Breast epithelium (tissue), 4 donors: ENCODE data around the gene NPB. TPM values are rescaled to one million over a fixed set of nuclear protein-coding genes. Genes with fewer than 3 reads are reported as not detected.

Source experiments
- DNase-seq, 2 donors: peaks; one replicate each; pipeline ENCODE4 v3.0.0-alpha.2; 2019; ENCODE audit warnings: low spot score in 2 of 2
- H3K27ac ChIP-seq, 2 donors: fragments of 200-600 bp; sonication (generic) in 1 of 2; one replicate each; pipeline ENCODE4 v1.5.1; 2016 to 2019; ENCODE audit warnings: mild to moderate bottlenecking in 1 of 2
- H3K27me3 ChIP-seq, 2 donors: fragments of 200-600 bp; sonication (generic) in 1 of 2; one replicate each; pipeline versions ENCODE4 v1.5.1 to v1.6.0; 2017 to 2019; ENCODE audit warnings: control low read depth in 1 of 2, mild to moderate bottlenecking in 1 of 2
- H3K36me3 ChIP-seq: fragments of 200-600 bp; one replicate; pipeline ENCODE4 v1.5.1; 2019
- H3K4me1 ChIP-seq, 2 donors: fragments of 200-600 bp; sonication (generic); one replicate each; pipeline ENCODE4 v1.5.1; 2016 to 2019; ENCODE audit warnings: control low read depth in 1 of 2
- H3K4me3 ChIP-seq, 3 donors: fragments of 200-600 bp; sonication (generic); 1 replicate in 2 of 3; 2 replicates in 1 of 3; pipeline ENCODE4 v1.5.1; 2016 to 2019; ENCODE audit warnings: mild to moderate bottlenecking in 3 of 3, moderate library complexity in 2 of 3
- H3K9me3 ChIP-seq, 2 donors: fragments of 200-600 bp; sonication (generic) in 1 of 2; one replicate each; pipeline ENCODE4 v1.5.1; 2016 to 2019; ENCODE audit warnings: control low read depth in 1 of 2
- POLR2A ChIP-seq: fragments of 450-650 bp; IDR thresholded peaks from one replicate; pipeline ENCODE4 v1.6.1; 2016; ENCODE audit warnings: antibody characterized with exemption, mild to moderate bottlenecking, moderate library complexity
- POLR2AphosphoS5 ChIP-seq, 3 donors: sonication (generic); formaldehyde crosslinking; IDR thresholded peaks; one replicate each; pipeline ENCODE4 v1.6.1; 2017; ENCODE audit warnings: antibody characterized with exemption in 3 of 3
- intact Hi-C: fragments of 100-400 bp; cut with DNase I; formaldehyde crosslinking; loops from one replicate; pipeline ENCODE4 v1.15.1; 2023; ENCODE audit warnings: low total_unique reads
- total RNA-seq, 3 donors: library from RNA; depleted of rRNA; stranded (reverse); fragments of >200 nt; gene quantifications; one replicate each; pipeline ENCODE4 v1.1.0, GENCODE V29; 2016
- TF ChIP-seq, protein P1 (sequence below), 3 donors: fragments of 450-650 bp; IDR thresholded peaks; one replicate each; pipeline ENCODE4 v1.5.1; 2016 to 2017; ENCODE audit warnings: antibody characterized with exemption in 3 of 3, mild to moderate bottlenecking in 3 of 3, moderate library complexity in 3 of 3

Gene NPB
- total RNA-seq, 3 donors from 2014 or later: 2.0 TPM; not detected in 2

DNA sequence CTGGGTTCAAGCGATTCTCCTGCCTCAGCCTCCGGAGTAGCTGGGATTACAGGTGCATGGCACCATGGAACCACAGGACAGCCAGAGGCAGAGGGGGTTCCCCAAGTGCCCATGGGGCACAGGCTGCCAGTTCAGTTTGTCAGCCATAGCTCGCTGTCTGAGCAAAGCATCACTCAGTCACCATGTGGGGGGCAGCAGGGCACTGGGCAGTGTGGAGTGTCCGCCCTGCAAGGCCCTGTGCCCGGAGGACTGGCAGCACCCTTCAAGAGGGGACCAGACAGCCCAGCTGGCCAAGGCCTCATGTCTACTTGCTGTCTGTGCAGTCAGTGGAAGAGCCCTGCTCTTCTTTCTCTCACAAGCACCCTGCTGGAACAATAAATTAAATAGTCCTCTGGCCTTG lies 17.1 kb upstream of the NPB start:
- Histone ChIP-seq H3K27me3 (no peaks in the 10 kb centered on the region), H3K27ac (peak overlapping the region; percentile 22 to 52), H3K36me3 (no peaks in the 10 kb centered on the region), H3K4me3 (no peak overlapping the region), H3K4me1 (peaks cover 0 to 2% of the 10 kb centered on the region in 2 donors), H3K9me3 (no peaks in the 10 kb centered on the region)
- intact Hi-C loops: no loop called here
- DNase-seq: no peak
- TF ChIP-seq POLR2AphosphoS5 (IDR thresholded peaks at IDR 0.05) (no peak), POLR2A (no peak)
- TF ChIP-seq, protein P1, sequence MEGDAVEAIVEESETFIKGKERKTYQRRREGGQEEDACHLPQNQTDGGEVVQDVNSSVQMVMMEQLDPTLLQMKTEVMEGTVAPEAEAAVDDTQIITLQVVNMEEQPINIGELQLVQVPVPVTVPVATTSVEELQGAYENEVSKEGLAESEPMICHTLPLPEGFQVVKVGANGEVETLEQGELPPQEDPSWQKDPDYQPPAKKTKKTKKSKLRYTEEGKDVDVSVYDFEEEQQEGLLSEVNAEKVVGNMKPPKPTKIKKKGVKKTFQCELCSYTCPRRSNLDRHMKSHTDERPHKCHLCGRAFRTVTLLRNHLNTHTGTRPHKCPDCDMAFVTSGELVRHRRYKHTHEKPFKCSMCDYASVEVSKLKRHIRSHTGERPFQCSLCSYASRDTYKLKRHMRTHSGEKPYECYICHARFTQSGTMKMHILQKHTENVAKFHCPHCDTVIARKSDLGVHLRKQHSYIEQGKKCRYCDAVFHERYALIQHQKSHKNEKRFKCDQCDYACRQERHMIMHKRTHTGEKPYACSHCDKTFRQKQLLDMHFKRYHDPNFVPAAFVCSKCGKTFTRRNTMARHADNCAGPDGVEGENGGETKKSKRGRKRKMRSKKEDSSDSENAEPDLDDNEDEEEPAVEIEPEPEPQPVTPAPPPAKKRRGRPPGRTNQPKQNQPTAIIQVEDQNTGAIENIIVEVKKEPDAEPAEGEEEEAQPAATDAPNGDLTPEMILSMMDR (IDR thresholded peaks at IDR 0.05): no peak

GRCh38 chr17:81885454-81885853 lies 16.6 kb upstream of the NPB start:
- Histone ChIP-seq H3K4me1 (peaks cover 2 to 6% of the 10 kb centered on the region in 2 donors), H3K27me3 (no peaks in the 10 kb centered on the region), H3K9me3 (no peaks in the 10 kb centered on the region), H3K36me3 (no peaks in the 10 kb centered on the region), H3K27ac (peak overlapping the region in 1 of 2 donors; percentile 11), H3K4me3 (no peak overlapping the region)
- intact Hi-C loops: no loop called here
- TF ChIP-seq POLR2AphosphoS5 (IDR thresholded peaks at IDR 0.05) (no peak), POLR2A (no peak)
- TF ChIP-seq, protein P1 (IDR thresholded peaks at IDR 0.05): no peak
- DNase-seq: no peak

- Histone ChIP-seq H3K4me1 (peaks cover 4 to 7% of the 10 kb centered on the region in 2 donors), H3K9me3 (no peaks in the 10 kb centered on the region), H3K4me3 (no peak overlapping the region), H3K27ac (peak overlapping the region in 1 of 2 donors; percentile 11), H3K36me3 (no peaks in the 10 kb centered on the region), H3K27me3 (no peaks in the 10 kb centered on the region)
- intact Hi-C loops: no loop called here
- TF ChIP-seq, protein P1 (IDR thresholded peaks at IDR 0.05): no peak
- TF ChIP-seq POLR2A: no peak
- TF ChIP-seq POLR2AphosphoS5 (IDR thresholded peaks at IDR 0.05): no peak
- no peak for DNase-seq
Measured at GRCh38 chr17:81885869-81886548, 16.0 kb upstream of the NPB start.

DNA sequence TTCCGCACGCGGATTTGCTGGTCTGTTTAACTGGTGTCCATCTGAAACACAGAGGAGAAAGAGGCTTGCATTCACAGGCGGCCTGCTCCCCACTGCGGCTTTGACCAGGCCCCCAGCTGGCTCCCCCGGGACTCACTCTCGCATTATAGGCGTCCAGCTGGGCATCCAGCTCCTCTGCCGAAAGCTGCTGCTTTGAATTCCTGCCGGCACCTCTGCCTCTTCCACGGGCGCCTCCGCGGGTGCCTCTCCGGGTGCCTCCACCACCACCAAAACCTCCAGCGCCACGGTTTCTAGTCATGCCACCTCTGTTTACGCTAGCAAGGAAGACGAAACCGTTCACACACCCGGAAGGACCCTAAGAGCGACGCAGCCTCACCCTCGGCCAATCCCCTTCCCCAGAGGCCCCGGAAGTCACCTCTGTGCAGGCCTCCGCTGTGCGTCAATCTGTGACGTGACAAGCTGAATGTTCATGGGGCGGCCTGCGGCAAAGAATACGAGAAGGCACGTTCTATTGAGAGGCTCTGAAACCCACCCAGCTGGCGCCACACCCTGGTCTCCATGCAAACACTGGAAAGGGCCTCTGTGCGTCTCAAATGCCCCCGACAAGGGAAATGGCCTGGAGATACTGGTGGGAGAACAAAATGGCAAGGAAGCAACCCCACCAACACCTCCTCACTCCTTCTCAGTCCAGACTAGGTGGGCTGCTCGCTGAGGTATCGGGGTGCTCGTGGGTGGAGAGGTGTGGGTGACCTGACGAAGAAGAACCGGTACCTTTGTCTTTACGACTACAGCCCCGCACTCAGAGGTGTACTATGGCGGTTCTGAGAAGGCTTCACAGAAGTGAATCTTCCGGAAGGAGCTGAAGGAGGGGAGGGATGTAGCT lies 13.7 kb upstream of the NPB start:
- TF ChIP-seq POLR2AphosphoS5 (IDR thresholded peaks at IDR 0.05): no peak
- TF ChIP-seq, protein P1 (IDR thresholded peaks at IDR 0.05): no peak
- TF ChIP-seq POLR2A: no peak
- Histone ChIP-seq H3K4me3 (no peak overlapping the region), H3K36me3 (no peaks in the 10 kb centered on the region), H3K27me3 (no peaks in the 10 kb centered on the region), H3K27ac (no peak overlapping the region), H3K9me3 (no peaks in the 10 kb centered on the region), H3K4me1 (peaks cover 4 to 7% of the 10 kb centered on the region in 2 donors)
- no peak for DNase-seq
- intact Hi-C loops: no loop called here
